H1 (cell line): ENCODE results near the gene TMEM154. TPM values are rescaled to one million over a fixed set of nuclear protein-coding genes. Genes with fewer than 3 reads are reported as not detected.

ENCODE experiments used
- PHF8 ChIP-seq: fragments of 200-600 bp; sonication (generic); conservative IDR thresholded peaks from 2 replicates; pipeline ENCODE4 v1.7.1; 2012; ENCODE audit warnings: low read depth, mild to moderate bottlenecking, inconsistent platforms, low read length, moderate library complexity
- SAP30 ChIP-seq: fragments of 300-600 bp; sonication (generic); IDR thresholded peaks from 2 replicates; pipeline ENCODE4 v1.7.1; 2012; ENCODE audit warnings: low read length, moderate library complexity, mild to moderate bottlenecking, inconsistent platforms; ENCODE audit not compliant: insufficient read depth, insufficient replicate concordance
- SP2 ChIP-seq: IDR thresholded peaks from 2 replicates; pipeline ENCODE4 v1.6.1; 2012; ENCODE audit warnings: mild to moderate bottlenecking, low read length, inconsistent platforms
- polyA plus RNA-seq, 7 experiments: library from polyadenylated mRNA; depleted of rRNA in 3 of 7; stranded (reverse) in 5 of 7; unstranded in 2 of 7; fragments of >200 nt in 5 of 7; fragments of 200-250 nt in 2 of 7; gene quantifications; 1 replicate in 5 of 7; 2 replicates in 1 of 7; 4 replicates in 1 of 7; pipeline versions ENCODE4 v1.2.1 to v1.2.3, GENCODE V29; 2011 to 2013; ENCODE audit warnings: missing spikeins in 2 of 7, mixed read lengths in 2 of 7
- total RNA-seq: library from RNA; stranded (reverse); fragmentation: NEBNext Ultra II Directional; extraction: Animal tissue kit (Norgen Biotek cat#: 25700); gene quantifications from 2 replicates; pipeline ENCODE4 v1.2.1, GENCODE V29; 2021
- TF ChIP-seq, protein P1 (sequence below): fragments of 300-600 bp; sonication (generic); IDR thresholded peaks from 2 replicates; pipeline ENCODE4 v1.7.1; 2012; ENCODE audit warnings: low read length, moderate library complexity, mild to moderate bottlenecking, inconsistent platforms; ENCODE audit not compliant: insufficient replicate concordance

TMEM154 gene
- total and polyA plus RNA-seq, 2 of the 8 experiments (the other 6 are each of a cell fraction or from before 2014, with no cell fraction given): 0.33 to 1.2 TPM

DNA sequence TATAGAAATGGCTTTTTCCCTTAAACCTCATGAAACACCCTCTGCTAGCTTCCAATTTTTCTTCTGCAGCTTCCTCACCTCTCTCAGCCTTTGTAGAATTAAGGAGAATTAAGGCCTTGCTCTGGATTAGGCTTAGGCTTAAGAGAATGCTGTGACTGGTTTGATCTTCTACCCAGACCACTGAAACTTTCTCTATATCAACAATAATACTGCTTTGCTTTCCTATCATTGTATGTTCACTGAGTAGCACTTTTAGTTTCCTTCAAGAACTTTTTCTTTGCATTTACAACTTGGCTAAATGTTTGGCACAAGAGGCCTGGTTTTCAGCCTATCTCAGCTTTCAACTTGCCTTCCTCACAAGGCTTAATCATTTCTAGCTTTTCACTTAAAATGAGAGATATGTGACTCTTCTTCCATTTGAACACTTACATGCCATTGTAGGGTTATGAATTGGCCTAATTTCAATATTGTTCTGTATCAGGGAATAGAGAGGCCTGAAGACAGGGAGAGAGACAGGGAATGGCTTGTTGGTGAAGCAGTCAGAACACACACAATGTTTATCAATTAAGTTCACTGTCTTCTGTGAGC, 28.2 kb downstream of the TMEM154 start (continued):
- TF ChIP-seq, protein P1, sequence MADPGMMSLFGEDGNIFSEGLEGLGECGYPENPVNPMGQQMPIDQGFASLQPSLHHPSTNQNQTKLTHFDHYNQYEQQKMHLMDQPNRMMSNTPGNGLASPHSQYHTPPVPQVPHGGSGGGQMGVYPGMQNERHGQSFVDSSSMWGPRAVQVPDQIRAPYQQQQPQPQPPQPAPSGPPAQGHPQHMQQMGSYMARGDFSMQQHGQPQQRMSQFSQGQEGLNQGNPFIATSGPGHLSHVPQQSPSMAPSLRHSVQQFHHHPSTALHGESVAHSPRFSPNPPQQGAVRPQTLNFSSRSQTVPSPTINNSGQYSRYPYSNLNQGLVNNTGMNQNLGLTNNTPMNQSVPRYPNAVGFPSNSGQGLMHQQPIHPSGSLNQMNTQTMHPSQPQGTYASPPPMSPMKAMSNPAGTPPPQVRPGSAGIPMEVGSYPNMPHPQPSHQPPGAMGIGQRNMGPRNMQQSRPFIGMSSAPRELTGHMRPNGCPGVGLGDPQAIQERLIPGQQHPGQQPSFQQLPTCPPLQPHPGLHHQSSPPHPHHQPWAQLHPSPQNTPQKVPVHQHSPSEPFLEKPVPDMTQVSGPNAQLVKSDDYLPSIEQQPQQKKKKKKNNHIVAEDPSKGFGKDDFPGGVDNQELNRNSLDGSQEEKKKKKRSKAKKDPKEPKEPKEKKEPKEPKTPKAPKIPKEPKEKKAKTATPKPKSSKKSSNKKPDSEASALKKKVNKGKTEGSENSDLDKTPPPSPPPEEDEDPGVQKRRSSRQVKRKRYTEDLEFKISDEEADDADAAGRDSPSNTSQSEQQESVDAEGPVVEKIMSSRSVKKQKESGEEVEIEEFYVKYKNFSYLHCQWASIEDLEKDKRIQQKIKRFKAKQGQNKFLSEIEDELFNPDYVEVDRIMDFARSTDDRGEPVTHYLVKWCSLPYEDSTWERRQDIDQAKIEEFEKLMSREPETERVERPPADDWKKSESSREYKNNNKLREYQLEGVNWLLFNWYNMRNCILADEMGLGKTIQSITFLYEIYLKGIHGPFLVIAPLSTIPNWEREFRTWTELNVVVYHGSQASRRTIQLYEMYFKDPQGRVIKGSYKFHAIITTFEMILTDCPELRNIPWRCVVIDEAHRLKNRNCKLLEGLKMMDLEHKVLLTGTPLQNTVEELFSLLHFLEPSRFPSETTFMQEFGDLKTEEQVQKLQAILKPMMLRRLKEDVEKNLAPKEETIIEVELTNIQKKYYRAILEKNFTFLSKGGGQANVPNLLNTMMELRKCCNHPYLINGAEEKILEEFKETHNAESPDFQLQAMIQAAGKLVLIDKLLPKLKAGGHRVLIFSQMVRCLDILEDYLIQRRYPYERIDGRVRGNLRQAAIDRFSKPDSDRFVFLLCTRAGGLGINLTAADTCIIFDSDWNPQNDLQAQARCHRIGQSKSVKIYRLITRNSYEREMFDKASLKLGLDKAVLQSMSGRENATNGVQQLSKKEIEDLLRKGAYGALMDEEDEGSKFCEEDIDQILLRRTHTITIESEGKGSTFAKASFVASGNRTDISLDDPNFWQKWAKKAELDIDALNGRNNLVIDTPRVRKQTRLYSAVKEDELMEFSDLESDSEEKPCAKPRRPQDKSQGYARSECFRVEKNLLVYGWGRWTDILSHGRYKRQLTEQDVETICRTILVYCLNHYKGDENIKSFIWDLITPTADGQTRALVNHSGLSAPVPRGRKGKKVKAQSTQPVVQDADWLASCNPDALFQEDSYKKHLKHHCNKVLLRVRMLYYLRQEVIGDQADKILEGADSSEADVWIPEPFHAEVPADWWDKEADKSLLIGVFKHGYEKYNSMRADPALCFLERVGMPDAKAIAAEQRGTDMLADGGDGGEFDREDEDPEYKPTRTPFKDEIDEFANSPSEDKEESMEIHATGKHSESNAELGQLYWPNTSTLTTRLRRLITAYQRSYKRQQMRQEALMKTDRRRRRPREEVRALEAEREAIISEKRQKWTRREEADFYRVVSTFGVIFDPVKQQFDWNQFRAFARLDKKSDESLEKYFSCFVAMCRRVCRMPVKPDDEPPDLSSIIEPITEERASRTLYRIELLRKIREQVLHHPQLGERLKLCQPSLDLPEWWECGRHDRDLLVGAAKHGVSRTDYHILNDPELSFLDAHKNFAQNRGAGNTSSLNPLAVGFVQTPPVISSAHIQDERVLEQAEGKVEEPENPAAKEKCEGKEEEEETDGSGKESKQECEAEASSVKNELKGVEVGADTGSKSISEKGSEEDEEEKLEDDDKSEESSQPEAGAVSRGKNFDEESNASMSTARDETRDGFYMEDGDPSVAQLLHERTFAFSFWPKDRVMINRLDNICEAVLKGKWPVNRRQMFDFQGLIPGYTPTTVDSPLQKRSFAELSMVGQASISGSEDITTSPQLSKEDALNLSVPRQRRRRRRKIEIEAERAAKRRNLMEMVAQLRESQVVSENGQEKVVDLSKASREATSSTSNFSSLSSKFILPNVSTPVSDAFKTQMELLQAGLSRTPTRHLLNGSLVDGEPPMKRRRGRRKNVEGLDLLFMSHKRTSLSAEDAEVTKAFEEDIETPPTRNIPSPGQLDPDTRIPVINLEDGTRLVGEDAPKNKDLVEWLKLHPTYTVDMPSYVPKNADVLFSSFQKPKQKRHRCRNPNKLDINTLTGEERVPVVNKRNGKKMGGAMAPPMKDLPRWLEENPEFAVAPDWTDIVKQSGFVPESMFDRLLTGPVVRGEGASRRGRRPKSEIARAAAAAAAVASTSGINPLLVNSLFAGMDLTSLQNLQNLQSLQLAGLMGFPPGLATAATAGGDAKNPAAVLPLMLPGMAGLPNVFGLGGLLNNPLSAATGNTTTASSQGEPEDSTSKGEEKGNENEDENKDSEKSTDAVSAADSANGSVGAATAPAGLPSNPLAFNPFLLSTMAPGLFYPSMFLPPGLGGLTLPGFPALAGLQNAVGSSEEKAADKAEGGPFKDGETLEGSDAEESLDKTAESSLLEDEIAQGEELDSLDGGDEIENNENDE: no peak
- no peak for TF ChIP-seq SP2
- TF ChIP-seq SAP30: no peak
- no peak for TF ChIP-seq PHF8
